ENCODE results near the gene PRR14L.

GRCh38 chr22:31750365-31751284 lies 693 bp upstream of the PRR14L start:
- TF ChIP-seq CTCF (IDR thresholded peaks at IDR 0.05; ENCODE audit: low read length) (no peak), EZH2phosphoT487 (IDR thresholded peaks at IDR 0.05; ENCODE audit: low read length) (no peak)

Measured in MM.1S (cell line).